HEK293 (cell line): ENCODE results near the gene MGAT4A.

Source experiments
- CTCF ChIA-PET: fragments of 350-600 bp; formaldehyde crosslinking; extraction: SDS; loops from one replicate; lab custom pipeline; 2021; ENCODE audit warnings: antibody characterized with exemption; lab: Yijun Ruan, JAX
- POLR2A ChIA-PET: fragments of 300-600 bp; formaldehyde crosslinking; extraction: SDS; loops from one replicate; lab custom pipeline; 2020; ENCODE audit warnings: antibody characterized with exemption, inconsistent platforms; lab: Yijun Ruan, JAX
- H3K27ac ChIP-seq: fragments of 200-500 bp; sonication (Bioruptor generic); 2 replicates; pipeline ENCODE4 v1.5.1; 2014; ENCODE audit warnings: low read depth, low read length, control low read depth, inconsistent platforms; ENCODE audit errors: extremely low read depth
- H3K36me3 ChIP-seq, 2 experiments: fragments of 200-500 bp in 1 of 2; sonication (Bioruptor generic) in 1 of 2; 1 replicate in 1 of 2; 2 replicates in 1 of 2; pipeline ENCODE4 v1.5.1; 2014 to 2017; ENCODE audit warnings: inconsistent platforms in 2 of 2, low read length in 2 of 2; ENCODE audit not compliant: control insufficient read depth in 2 of 2, insufficient read depth in 1 of 2
- H3K4me1 ChIP-seq: fragments of 200-500 bp; sonication (Bioruptor generic); 2 replicates; pipeline ENCODE4 v1.5.1; 2014; ENCODE audit warnings: mild to moderate bottlenecking, low read length, inconsistent platforms; ENCODE audit not compliant: control insufficient read depth, insufficient read depth
- H3K4me3 ChIP-seq: 2 replicates; pipeline ENCODE4 v1.5.1; 2011; ENCODE audit warnings: low read depth, mild to moderate bottlenecking, control low read depth, low read length, moderate library complexity
- H3K9me3 ChIP-seq: fragments of 200-500 bp; sonication (Bioruptor generic); 2 replicates; pipeline ENCODE4 v1.5.1; 2014; ENCODE audit warnings: low read depth, low read length, inconsistent platforms; ENCODE audit not compliant: control insufficient read depth, insufficient read depth
- BCL11A ChIP-seq: fragments of 450-650 bp; formaldehyde crosslinking; IDR thresholded peaks from 2 replicates; pipeline ENCODE4 v1.5.1; 2016; ENCODE audit warnings: low read depth, missing biosample characterization, missing genetic modification characterization
- BCL11B ChIP-seq: fragments of 450-650 bp; formaldehyde crosslinking; IDR thresholded peaks from 2 replicates; pipeline ENCODE4 v1.5.1; 2016; ENCODE audit warnings: low read depth, missing biosample characterization, missing genetic modification characterization
- CTCF ChIP-seq: fragments of 450-650 bp; formaldehyde crosslinking; IDR thresholded peaks from 2 replicates; pipeline ENCODE4 v1.5.1; 2016; ENCODE audit warnings: missing biosample characterization, missing genetic modification characterization
- HOXC10 ChIP-seq: sonication (generic); formaldehyde crosslinking; IDR thresholded peaks from 2 replicates; pipeline ENCODE4 v1.8.1; 2023; ENCODE audit warnings: mild to moderate bottlenecking, missing genetic modification reagents
- OVOL3 ChIP-seq: fragments of 450-650 bp; formaldehyde crosslinking; IDR thresholded peaks from 2 replicates; pipeline ENCODE4 v1.5.1; 2016; ENCODE audit warnings: missing biosample characterization, missing genetic modification characterization
- YY1 ChIP-seq: fragments of 450-650 bp; formaldehyde crosslinking; IDR thresholded peaks from 2 replicates; pipeline ENCODE4 v1.5.1; 2018; ENCODE audit warnings: missing biosample characterization, missing genetic modification characterization
- ZBTB1 ChIP-seq: fragments of 450-650 bp; formaldehyde crosslinking; IDR thresholded peaks from 2 replicates; pipeline ENCODE4 v1.5.1; 2016; ENCODE audit warnings: missing biosample characterization, missing genetic modification characterization
- ZEB2 ChIP-seq: fragments of 450-650 bp; formaldehyde crosslinking; IDR thresholded peaks from 2 replicates; pipeline ENCODE4 v1.5.1; 2016; ENCODE audit warnings: missing biosample characterization, missing genetic modification characterization
- ZNF155 ChIP-seq: fragments of 450-650 bp; formaldehyde crosslinking; IDR thresholded peaks from 2 replicates; pipeline ENCODE4 v1.5.1; 2016; ENCODE audit warnings: missing biosample characterization, missing genetic modification characterization
- ZNF19 ChIP-seq: fragments of 450-650 bp; formaldehyde crosslinking; IDR thresholded peaks from 2 replicates; pipeline ENCODE4; 2016; ENCODE audit warnings: missing biosample characterization, missing genetic modification characterization, low read depth
- ZNF280C ChIP-seq: fragments of 450-650 bp; formaldehyde crosslinking; IDR thresholded peaks from 2 replicates; pipeline ENCODE4 v1.5.1; 2016; ENCODE audit warnings: missing biosample characterization, missing genetic modification characterization
- ZNF311 ChIP-seq: fragments of 450-650 bp; formaldehyde crosslinking; IDR thresholded peaks from 2 replicates; pipeline ENCODE4 v1.5.1; 2017; ENCODE audit warnings: missing biosample characterization, missing genetic modification characterization, borderline replicate concordance
- ZNF335 ChIP-seq: fragments of 450-650 bp; formaldehyde crosslinking; conservative IDR thresholded peaks from 2 replicates; pipeline ENCODE4 v1.5.1; 2016; ENCODE audit warnings: missing biosample characterization, missing genetic modification characterization
- ZNF350 ChIP-seq: fragments of 450-650 bp; formaldehyde crosslinking; IDR thresholded peaks from 2 replicates; pipeline ENCODE4 v1.5.0; 2017; ENCODE audit warnings: missing biosample characterization, mild to moderate bottlenecking, missing genetic modification characterization
- ZNF433 ChIP-seq: fragments of 450-650 bp; formaldehyde crosslinking; IDR thresholded peaks from 2 replicates; pipeline ENCODE4 v1.5.1; 2016; ENCODE audit warnings: missing biosample characterization, missing genetic modification characterization, low read depth
- ZNF449 ChIP-seq: fragments of 450-650 bp; formaldehyde crosslinking; IDR thresholded peaks from 2 replicates; pipeline ENCODE4 v1.5.1; 2017; ENCODE audit warnings: missing biosample characterization, mild to moderate bottlenecking, missing genetic modification characterization, moderate library complexity
- ZNF548 ChIP-seq: fragments of 450-650 bp; formaldehyde crosslinking; IDR thresholded peaks from 2 replicates; pipeline ENCODE4 v1.5.1; 2016; ENCODE audit warnings: missing biosample characterization, missing genetic modification characterization
- ZNF596 ChIP-seq: fragments of 450-650 bp; IDR thresholded peaks from 2 replicates; pipeline ENCODE4 v1.5.0; 2018; ENCODE audit warnings: missing biosample characterization, mild to moderate bottlenecking, missing genetic modification characterization, moderate library complexity
- ZNF610 ChIP-seq: fragments of 450-650 bp; formaldehyde crosslinking; IDR thresholded peaks from 2 replicates; pipeline ENCODE4 v1.5.1; 2016; ENCODE audit warnings: missing biosample characterization, missing genetic modification characterization, borderline replicate concordance
- ZNF658 ChIP-seq: fragments of 450-650 bp; formaldehyde crosslinking; IDR thresholded peaks from 2 replicates; pipeline ENCODE4; 2016; ENCODE audit warnings: missing biosample characterization, missing genetic modification characterization
- ZNF704 ChIP-seq: fragments of 450-650 bp; formaldehyde crosslinking; IDR thresholded peaks from 2 replicates; pipeline ENCODE4 v1.5.1; 2016; ENCODE audit warnings: missing biosample characterization, missing genetic modification characterization
- ZNF768 ChIP-seq: fragments of 450-650 bp; formaldehyde crosslinking; IDR thresholded peaks from 2 replicates; pipeline ENCODE4 v1.5.1; 2018; ENCODE audit warnings: missing biosample characterization, mild to moderate bottlenecking, missing genetic modification characterization
- ZSCAN23 ChIP-seq: fragments of 450-650 bp; formaldehyde crosslinking; IDR thresholded peaks from 2 replicates; pipeline ENCODE4 v1.5.1; 2016; ENCODE audit warnings: missing biosample characterization, missing genetic modification characterization
- ZSCAN30 ChIP-seq: fragments of 450-650 bp; IDR thresholded peaks from 2 replicates; pipeline ENCODE4 v1.5.1; 2018; ENCODE audit warnings: missing biosample characterization, mild to moderate bottlenecking, missing genetic modification characterization, moderate library complexity

The MGAT4A gene

GRCh38 chr2:98701230-98701629, 29.7 kb downstream of the MGAT4A start (continued):
- TF ChIP-seq ZBTB1 (no peak), BCL11B (tag by site-specific recombination) (no peak), YY1 (no peak), BCL11A (tag by site-specific recombination) (no peak), ZNF768 (tag by site-specific recombination) (no peak), ZNF596 (no peak), CTCF (tag by site-specific recombination) (no peak)

- no peak for TF ChIP-seq ZNF596
- no peak for TF ChIP-seq BCL11B (tag by site-specific recombination)
- no peak for TF ChIP-seq HOXC10 (CRISPR knock-in tag)
- no peak for TF ChIP-seq ZNF704 (tag by site-specific recombination)
- no peak for TF ChIP-seq ZNF449 (tag by site-specific recombination)
- TF ChIP-seq ZNF280C (tag by site-specific recombination): no peak
- TF ChIP-seq ZNF19: no peak
- no peak for TF ChIP-seq ZNF350 (tag by site-specific recombination)
- TF ChIP-seq ZEB2 (tag by site-specific recombination): no peak
- no peak for TF ChIP-seq ZNF311 (tag by site-specific recombination)
- TF ChIP-seq ZSCAN23 (tag by site-specific recombination): no peak
- no peak for TF ChIP-seq ZNF548 (tag by site-specific recombination)
- TF ChIP-seq OVOL3 (tag by site-specific recombination): no peak
- no peak for TF ChIP-seq ZNF335
- no peak for TF ChIP-seq ZNF658
- TF ChIP-seq ZSCAN30 (tag by site-specific recombination): no peak
- TF ChIP-seq ZNF433 (tag by site-specific recombination): no peak
- TF ChIP-seq ZNF155: no peak
- TF ChIP-seq ZNF610: no peak
- POLR2A ChIA-PET: no interaction called here
- H3K36me3 ChIP-seq: no peaks in the 10 kb centered on the region
- CTCF ChIA-PET: interaction anchor here (1.5 kb wide), 1 partner anchor 50 kb away, joined by 3 read pairs; no protein-coding TSS in a partner anchor
- no peaks in the 10 kb centered on the region for H3K9me3 ChIP-seq
- H3K4me3 ChIP-seq: no peak overlapping the region
- no peaks in the 10 kb centered on the region for H3K4me1 ChIP-seq
- no peak overlapping the region for H3K27ac ChIP-seq
Measured at GRCh38 chr2:98698896-98699295, 32.0 kb downstream of the MGAT4A start.
